Adipocyte (in vitro differentiated cells): ENCODE results near the gene TINAG.
A peak's percentile ranks its signal among the peaks of the same experiment; 100 is the strongest.

Experiments
- DNase-seq: peaks from one replicate; pipeline ENCODE4 v3.0.0-alpha.2; 2015; ENCODE audit warnings: low read depth
- H3K27me3 ChIP-seq: replicated peaks from 2 replicates; pipeline ENCODE4 v1.7.0; 2013; ENCODE audit warnings: mild to moderate bottlenecking, low read length, moderate library complexity; ENCODE audit not compliant: control insufficient read depth, insufficient read depth
- H3K36me3 ChIP-seq: 2 replicates; pipeline ENCODE4 v1.7.0; 2013; ENCODE audit warnings: low read length, mild to moderate bottlenecking, moderate library complexity; ENCODE audit not compliant: control insufficient read depth, insufficient read depth, severe bottlenecking
- H3K4me1 ChIP-seq: 2 replicates; pipeline ENCODE4 v1.7.0; 2013; ENCODE audit warnings: mild to moderate bottlenecking, low read length, moderate library complexity; ENCODE audit not compliant: control insufficient read depth, insufficient read depth
- H3K4me3 ChIP-seq: 2 replicates; pipeline ENCODE4 v1.7.0; 2013; ENCODE audit warnings: mild to moderate bottlenecking, low read length, moderate library complexity
- H3K9ac ChIP-seq: 2 replicates; pipeline ENCODE4 v1.7.0; 2013; ENCODE audit warnings: mild to moderate bottlenecking, low read length, moderate library complexity
- H3K9me3 ChIP-seq: 2 replicates; pipeline ENCODE4 v1.7.0; 2013; ENCODE audit warnings: mild to moderate bottlenecking, low read length, moderate library complexity; ENCODE audit not compliant: control insufficient read depth

The TINAG gene

DNA sequence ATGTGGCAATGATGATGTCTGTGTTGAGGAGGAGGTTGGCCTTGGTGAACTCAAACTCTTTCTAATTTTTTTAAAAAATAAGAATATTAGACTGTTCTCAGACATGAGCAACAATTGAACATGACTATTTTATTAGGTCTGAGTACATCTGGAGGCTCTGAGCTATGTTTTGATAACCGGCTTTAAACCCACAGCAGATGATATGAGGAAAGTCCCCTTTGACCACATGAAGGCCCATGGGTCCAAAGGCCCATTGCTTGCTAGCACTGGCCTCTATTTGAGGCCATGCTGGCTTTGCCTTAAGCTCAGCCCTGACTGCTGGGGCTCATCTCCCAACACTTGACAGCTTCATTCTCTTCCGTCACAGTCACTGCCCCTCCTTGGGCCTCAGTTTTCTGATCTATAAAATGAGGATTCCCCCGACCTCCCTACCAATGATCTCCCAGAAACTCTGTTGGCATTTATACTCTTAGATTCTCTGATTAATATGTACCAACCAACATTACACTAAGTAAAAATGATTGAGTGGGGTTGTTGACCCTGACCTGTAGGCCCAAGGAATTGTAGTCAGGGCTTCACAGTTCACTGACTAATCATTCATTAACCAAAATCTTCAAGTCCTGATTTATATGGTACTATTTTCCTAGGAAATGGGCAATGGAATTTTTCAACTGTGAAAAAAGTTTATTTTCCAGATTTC is 23.9 kb upstream of the TINAG start:
- H3K9ac ChIP-seq = no peak overlapping the region
- H3K36me3 ChIP-seq = no peaks in the 10 kb centered on the region
- H3K4me3 ChIP-seq = no peak overlapping the region
- no peaks in the 10 kb centered on the region for H3K27me3 ChIP-seq
- DNase-seq = no peak
- peaks cover 20% of the 10 kb centered on the region for H3K4me1 ChIP-seq
- no peaks in the 10 kb centered on the region for H3K9me3 ChIP-seq

- Histone ChIP-seq H3K4me3 (no peak overlapping the region), H3K4me1 (peaks cover 20% of the 10 kb centered on the region), H3K9me3 (no peaks in the 10 kb centered on the region), H3K36me3 (no peaks in the 10 kb centered on the region), H3K27me3 (no peaks in the 10 kb centered on the region), H3K9ac (no peak overlapping the region)
- DNase-seq = peak; percentile 80
Measured at GRCh38 chr6:54285595-54285994, 22.6 kb upstream of the TINAG start.

DNA sequence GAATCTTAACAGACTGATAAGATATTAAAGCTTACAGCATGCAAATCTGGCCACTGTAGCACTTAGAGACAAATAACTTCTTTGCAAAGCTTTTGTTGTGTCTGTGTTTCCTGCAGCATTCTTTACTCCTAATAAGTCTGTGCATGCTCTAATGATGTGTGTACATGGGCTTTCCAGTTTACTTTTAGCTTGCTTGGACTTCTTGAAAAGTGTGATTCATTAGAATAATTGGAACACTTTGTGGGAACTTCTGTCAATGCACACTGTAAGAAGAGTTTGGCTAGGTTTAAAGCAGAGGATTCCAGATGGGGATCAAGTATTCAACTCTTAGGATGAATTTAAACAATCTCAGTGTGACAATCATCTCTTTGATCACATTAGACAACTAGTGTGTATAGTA is 22.1 kb upstream of the TINAG start:
- no peaks in the 10 kb centered on the region for H3K9me3 ChIP-seq
- no peaks in the 10 kb centered on the region for H3K36me3 ChIP-seq
- no peaks in the 10 kb centered on the region for H3K27me3 ChIP-seq
- H3K9ac ChIP-seq = no peak overlapping the region
- peaks cover 20% of the 10 kb centered on the region for H3K4me1 ChIP-seq
- no peak for DNase-seq
- H3K4me3 ChIP-seq = no peak overlapping the region

- Histone ChIP-seq H3K9me3 (no peaks in the 10 kb centered on the region), H3K4me3 (no peak overlapping the region), H3K9ac (no peak overlapping the region), H3K27me3 (no peaks in the 10 kb centered on the region), H3K36me3 (no peaks in the 10 kb centered on the region), H3K4me1 (peaks cover 11% of the 10 kb centered on the region)
- no peak for DNase-seq
Measured at GRCh38 chr6:54288474-54288873, 19.8 kb upstream of the TINAG start.

DNA sequence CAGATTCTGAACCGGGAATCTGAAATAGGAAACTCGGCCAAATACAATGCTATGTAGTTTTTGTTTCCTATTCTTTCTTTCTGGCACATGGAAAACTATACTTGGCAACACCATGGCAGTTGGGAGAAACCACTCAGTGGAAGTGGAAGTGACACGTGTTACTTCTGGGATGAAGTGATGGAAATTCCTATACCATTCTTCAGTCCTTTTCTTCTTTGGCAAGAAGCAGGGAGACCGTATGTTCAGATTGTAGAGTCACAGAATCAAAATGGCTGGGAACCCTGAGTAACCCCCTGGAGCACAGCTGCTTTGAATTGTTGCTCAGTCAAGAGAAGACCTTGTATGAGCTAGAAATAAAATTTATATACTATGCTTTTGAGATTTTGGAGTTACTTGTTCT is 18.8 kb upstream of the TINAG start:
- H3K4me1 ChIP-seq = peaks cover 11% of the 10 kb centered on the region
- H3K9ac ChIP-seq = no peak overlapping the region
- no peaks in the 10 kb centered on the region for H3K36me3 ChIP-seq
- no peaks in the 10 kb centered on the region for H3K9me3 ChIP-seq
- no peak for DNase-seq
- no peak overlapping the region for H3K4me3 ChIP-seq
- no peaks in the 10 kb centered on the region for H3K27me3 ChIP-seq

DNA sequence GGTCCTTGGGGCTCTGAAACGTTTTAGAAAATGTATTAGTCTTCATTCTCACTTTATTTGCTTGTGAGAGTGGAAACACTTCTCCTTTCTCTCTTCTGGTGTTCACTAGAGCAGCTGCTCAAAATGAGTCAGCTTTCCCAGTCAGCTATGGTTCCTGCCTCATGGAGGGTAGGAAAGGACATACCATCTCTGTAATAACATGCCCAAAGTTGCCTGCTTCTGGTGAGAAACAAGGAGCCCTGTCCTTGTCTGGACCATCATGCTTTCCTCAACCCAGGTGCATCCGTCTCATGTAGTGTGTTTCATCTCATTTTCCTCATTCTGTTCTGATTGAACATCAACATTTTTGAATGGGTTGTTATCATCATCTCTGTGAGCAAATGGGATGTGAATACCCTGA is 17.1 kb upstream of the TINAG start:
- DNase-seq = peak; percentile 68
- H3K4me3 ChIP-seq = no peak overlapping the region
- no peaks in the 10 kb centered on the region for H3K36me3 ChIP-seq
- H3K4me1 ChIP-seq = peaks cover 4% of the 10 kb centered on the region
- no peak overlapping the region for H3K9ac ChIP-seq
- no peaks in the 10 kb centered on the region for H3K27me3 ChIP-seq
- no peaks in the 10 kb centered on the region for H3K9me3 ChIP-seq

GRCh38 chr6:54291738-54292137 is 16.5 kb upstream of the TINAG start:
- no peaks in the 10 kb centered on the region for H3K27me3 ChIP-seq
- no peaks in the 10 kb centered on the region for H3K4me1 ChIP-seq
- H3K9ac ChIP-seq = no peak overlapping the region
- H3K4me3 ChIP-seq = no peak overlapping the region
- no peak for DNase-seq
- H3K36me3 ChIP-seq = no peaks in the 10 kb centered on the region
- H3K9me3 ChIP-seq = no peaks in the 10 kb centered on the region

- H3K36me3 ChIP-seq = no peaks in the 10 kb centered on the region
- peaks cover 3% of the 10 kb centered on the region for H3K4me1 ChIP-seq
- H3K9ac ChIP-seq = no peak overlapping the region
- no peak for DNase-seq
- H3K27me3 ChIP-seq = no peaks in the 10 kb centered on the region
- H3K4me3 ChIP-seq = no peak overlapping the region
- H3K9me3 ChIP-seq = no peaks in the 10 kb centered on the region
Measured at GRCh38 chr6:54294965-54295532, 13.2 kb upstream of the TINAG start.

GRCh38 chr6:54299542-54300269 is 8.5 kb upstream of the TINAG start:
- H3K4me3 ChIP-seq = peak overlapping the region; percentile 64
- no peaks in the 10 kb centered on the region for H3K27me3 ChIP-seq
- DNase-seq = peak; percentile 41
- peaks cover 3% of the 10 kb centered on the region for H3K4me1 ChIP-seq
- H3K9me3 ChIP-seq = no peaks in the 10 kb centered on the region
- no peak overlapping the region for H3K9ac ChIP-seq
- no peaks in the 10 kb centered on the region for H3K36me3 ChIP-seq

DNA sequence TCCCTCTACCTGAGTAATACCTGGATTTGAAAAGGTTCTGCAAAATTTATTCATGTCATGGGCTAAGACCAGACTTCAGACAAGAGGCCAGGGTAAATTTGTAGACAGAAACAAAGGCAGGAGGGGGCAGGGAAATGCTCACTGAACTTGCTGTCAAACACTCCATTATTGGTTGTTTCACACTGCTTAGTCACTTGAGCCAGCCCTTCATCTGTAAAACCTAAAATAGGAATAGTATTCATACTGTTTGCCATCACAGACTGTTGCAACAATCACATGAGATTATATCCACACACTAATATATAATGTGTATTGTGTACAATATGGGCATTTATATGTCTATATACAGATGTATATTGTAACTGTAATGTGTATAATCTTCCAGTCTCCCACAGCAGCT is 6.5 kb upstream of the TINAG start:
- H3K27me3 ChIP-seq = no peaks in the 10 kb centered on the region
- no peak for DNase-seq

DNA sequence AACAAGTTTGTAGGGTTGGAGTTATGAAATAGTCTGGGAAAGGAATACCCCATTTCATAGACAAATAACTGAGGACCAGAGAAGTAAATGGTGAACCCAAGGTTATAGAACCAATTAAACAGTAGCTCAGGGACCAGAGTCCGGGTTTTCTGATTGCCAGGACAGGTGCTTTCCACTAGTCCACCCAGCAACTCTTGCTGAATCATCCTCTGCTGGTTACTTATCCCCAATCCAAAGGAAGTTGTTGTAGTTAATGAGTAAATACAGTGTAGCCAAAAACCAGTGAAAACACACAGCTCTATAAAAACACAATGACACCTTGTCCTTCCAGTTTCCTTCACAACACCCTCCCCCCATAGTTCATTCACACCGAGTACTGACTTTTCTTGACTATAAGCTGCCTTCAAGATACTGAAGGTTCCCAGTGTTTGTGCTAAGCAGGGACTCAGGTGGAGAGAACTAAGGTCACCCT is 766 bp upstream of the TINAG start:
- DNase-seq = no peak
- Histone ChIP-seq H3K9ac (no peak overlapping the region), H3K36me3 (no peaks in the 10 kb centered on the region), H3K4me3 (no peak overlapping the region), H3K27me3 (no peaks in the 10 kb centered on the region), H3K9me3 (no peaks in the 10 kb centered on the region), H3K4me1 (no peaks in the 10 kb centered on the region)

More for the DNA sequence above, 6.5 kb upstream of the TINAG start:
- Histone ChIP-seq H3K9ac (no peak overlapping the region), H3K9me3 (no peaks in the 10 kb centered on the region), H3K36me3 (no peaks in the 10 kb centered on the region), H3K4me1 (peaks cover 3% of the 10 kb centered on the region), H3K4me3 (no peak overlapping the region)
